ENCODE data around the gene CLNS1A.
A peak's percentile ranks its signal among the peaks of the same experiment; 100 is the strongest.

The CLNS1A gene, protein sequence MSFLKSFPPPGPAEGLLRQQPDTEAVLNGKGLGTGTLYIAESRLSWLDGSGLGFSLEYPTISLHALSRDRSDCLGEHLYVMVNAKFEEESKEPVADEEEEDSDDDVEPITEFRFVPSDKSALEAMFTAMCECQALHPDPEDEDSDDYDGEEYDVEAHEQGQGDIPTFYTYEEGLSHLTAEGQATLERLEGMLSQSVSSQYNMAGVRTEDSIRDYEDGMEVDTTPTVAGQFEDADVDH

DNA sequence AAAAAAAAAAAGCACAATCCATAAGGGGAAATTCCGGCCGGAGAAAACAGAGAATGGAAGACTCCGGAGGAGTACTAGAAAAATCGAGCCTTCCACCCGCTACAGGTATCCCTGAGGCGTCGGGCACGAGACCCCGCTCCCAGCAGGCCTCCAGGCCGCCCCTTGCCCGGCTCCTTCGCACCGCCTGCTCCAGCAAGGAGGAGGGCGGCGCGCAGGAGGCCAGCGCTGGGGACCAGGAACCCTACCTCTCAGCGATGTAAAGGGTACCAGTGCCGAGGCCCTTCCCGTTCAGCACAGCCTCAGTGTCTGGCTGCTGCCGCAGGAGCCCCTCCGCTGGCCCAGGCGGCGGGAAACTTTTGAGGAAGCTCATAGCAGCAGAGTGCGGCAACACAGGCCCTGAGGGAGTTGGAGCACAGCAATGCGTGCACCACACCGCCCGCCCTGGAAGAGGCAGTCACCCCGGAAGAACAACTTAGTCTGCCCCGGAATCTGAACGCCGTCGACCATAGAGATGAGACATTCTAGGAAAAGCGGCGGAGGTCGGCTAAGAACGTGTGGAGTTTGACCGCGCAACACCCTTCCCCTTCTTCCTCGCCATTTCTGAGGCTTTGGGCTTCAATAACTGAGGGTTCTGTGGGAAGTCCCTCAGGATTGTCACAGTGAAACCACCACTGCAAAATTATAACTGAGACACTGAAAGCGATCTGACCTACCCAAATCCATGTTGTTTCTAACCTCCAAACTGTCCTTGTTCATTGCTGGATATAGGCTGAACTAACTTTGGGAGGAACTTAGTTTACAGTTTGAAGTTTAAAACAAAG is at the start of gene CLNS1A:
Gene CLNS1A (minus strand): TSS at position 450 of the 821 bp plus-strand sequence. CDS start 80 bp downstream, at position 370.
- Mint-ChIP-seq H3K27ac (peak within 1 kb of the TSS; percentile 95), H3K9me3 (peaks cover 4% of the 10 kb centered on the region), H3K4me1 (peaks cover 44% of the 10 kb centered on the region), H3K36me3 (ENCODE audit: low read depth) (peaks cover 24% of the 10 kb centered on the region), H3K4me3 (peak within 1 kb of the TSS; percentile 87), H3K27me3 (no peaks in the 10 kb centered on the region)
- peak; percentile 98 for ATAC-seq
- peak; percentile 82 for DNase-seq

GRCh38 chr11:77687088-77687487 is 49.5 kb upstream of the CLNS1A start:
- no peak for DNase-seq
- Mint-ChIP-seq H3K27ac (no peak overlapping the region), H3K4me1 (no peaks in the 10 kb centered on the region)

DNA sequence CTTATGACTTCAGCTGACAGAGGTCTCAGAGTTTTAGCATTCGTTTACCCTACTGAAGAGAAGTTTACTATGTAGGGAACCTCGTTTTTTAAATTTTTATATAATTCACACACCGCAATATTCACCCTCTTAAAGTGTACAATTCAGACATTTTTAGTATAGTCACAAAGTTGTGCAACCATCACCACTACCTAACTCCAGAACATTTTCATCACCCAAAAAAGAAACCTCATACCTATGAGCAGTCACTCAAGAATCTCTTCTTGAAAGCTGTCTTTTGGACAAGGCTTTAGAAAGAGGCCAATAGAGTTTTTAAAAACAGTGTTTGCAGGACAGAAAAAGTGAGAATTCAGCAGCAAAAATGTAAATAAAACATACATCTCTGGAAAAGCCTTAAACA is 39.5 kb upstream of the CLNS1A start:
- Mint-ChIP-seq H3K4me1 (no peaks in the 10 kb centered on the region), H3K27ac (no peak overlapping the region), H3K9me3 (no peaks in the 10 kb centered on the region), H3K4me3 (no peak overlapping the region), H3K36me3 (ENCODE audit: low read depth) (peaks cover 36% of the 10 kb centered on the region), H3K27me3 (no peaks in the 10 kb centered on the region)
- DNase-seq (no peak), ATAC-seq (no peak)

More at GRCh38 chr11:77687088-77687487, 49.5 kb upstream of the CLNS1A start:
- Mint-ChIP-seq H3K36me3 (ENCODE audit: low read depth) (peaks cover 31% of the 10 kb centered on the region), H3K27me3 (no peaks in the 10 kb centered on the region), H3K4me3 (no peak overlapping the region), H3K9me3 (no peaks in the 10 kb centered on the region)
- no peak for ATAC-seq

DNA sequence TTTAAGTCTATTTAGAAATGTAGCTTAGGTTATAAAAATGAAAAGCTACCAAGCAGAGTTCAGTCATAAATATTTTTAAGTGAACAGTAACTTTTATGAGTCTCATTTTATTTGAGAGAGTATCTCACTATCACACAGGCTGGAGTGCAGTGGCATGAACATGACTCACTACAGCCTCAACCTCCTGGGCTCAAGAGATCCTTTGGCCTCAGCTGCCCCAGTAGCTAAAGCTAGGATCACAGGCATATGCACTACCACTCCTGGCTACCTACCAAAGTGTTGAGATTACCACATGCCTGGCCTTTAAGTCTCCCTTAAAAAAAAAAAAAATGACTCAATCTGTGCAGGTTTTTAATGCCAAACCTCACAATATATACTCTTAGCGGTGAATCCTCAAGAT is 34.7 kb upstream of the CLNS1A start:
- Mint-ChIP-seq H3K27ac (no peak overlapping the region), H3K9me3 (no peaks in the 10 kb centered on the region), H3K4me3 (no peak overlapping the region), H3K36me3 (ENCODE audit: low read depth) (peaks cover 57% of the 10 kb centered on the region), H3K4me1 (no peaks in the 10 kb centered on the region), H3K27me3 (no peaks in the 10 kb centered on the region)
- ATAC-seq (no peak), DNase-seq (no peak)

DNA sequence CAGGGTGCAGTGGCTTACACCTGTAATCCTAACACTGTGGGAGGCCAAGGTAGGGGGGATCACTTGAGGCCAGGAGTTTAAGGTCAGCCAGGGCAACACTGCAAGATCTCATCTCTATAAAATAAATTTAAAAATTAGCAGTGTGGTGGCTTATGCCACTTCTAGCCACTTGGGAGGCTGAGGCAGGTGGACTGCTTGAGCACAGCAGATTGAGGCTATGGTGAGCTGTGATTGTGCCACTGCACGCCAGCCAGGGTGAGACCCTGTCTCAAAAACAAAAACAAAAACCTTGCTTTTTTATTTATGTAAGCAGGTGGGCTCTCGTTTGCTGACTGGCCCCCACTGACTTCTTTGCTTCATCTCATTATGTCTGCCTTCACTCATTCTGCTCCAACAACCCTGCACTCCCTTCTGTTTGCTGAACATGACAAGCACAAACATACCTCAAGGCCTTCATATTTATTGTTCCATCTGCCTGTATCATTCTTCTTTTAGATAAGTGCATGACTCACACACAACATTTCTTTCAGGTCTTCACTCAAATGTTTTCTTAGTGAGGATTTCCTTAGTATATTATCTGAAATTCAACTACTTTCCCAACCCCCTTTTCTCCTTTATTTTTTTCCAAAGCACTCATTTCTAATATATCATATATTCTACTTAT is 32.4 kb upstream of the CLNS1A start:
- Mint-ChIP-seq H3K27ac (peak overlapping the region; percentile 14), H3K4me3 (no peak overlapping the region), H3K4me1 (no peaks in the 10 kb centered on the region), H3K36me3 (ENCODE audit: low read depth) (peaks cover 42% of the 10 kb centered on the region), H3K27me3 (no peaks in the 10 kb centered on the region), H3K9me3 (no peaks in the 10 kb centered on the region)
- ATAC-seq (no peak), DNase-seq (no peak)

GRCh38 chr11:77668760-77669159 is 31.2 kb upstream of the CLNS1A start:
- H3K4me3 Mint-ChIP-seq = no peak overlapping the region
- DNase-seq (no peak), ATAC-seq (no peak)
- no peaks in the 10 kb centered on the region for H3K27me3 Mint-ChIP-seq
- no peaks in the 10 kb centered on the region for H3K9me3 Mint-ChIP-seq
- H3K27ac Mint-ChIP-seq = no peak overlapping the region
- H3K36me3 Mint-ChIP-seq (ENCODE audit: low read depth) = peaks cover 33% of the 10 kb centered on the region
- no peaks in the 10 kb centered on the region for H3K4me1 Mint-ChIP-seq

GRCh38 chr11:77665240-77665965 is 27.8 kb upstream of the CLNS1A start:
- peaks cover 22% of the 10 kb centered on the region for H3K36me3 Mint-ChIP-seq (ENCODE audit: low read depth)

GRCh38 chr11:77661670-77662069 is 24.1 kb upstream of the CLNS1A start:
- DNase-seq = no peak
- H3K9me3 Mint-ChIP-seq = no peaks in the 10 kb centered on the region
- H3K4me1 Mint-ChIP-seq = no peaks in the 10 kb centered on the region
- no peak for ATAC-seq
- peaks cover 1% of the 10 kb centered on the region for H3K36me3 Mint-ChIP-seq (ENCODE audit: low read depth)
- no peak overlapping the region for H3K4me3 Mint-ChIP-seq
- H3K27ac Mint-ChIP-seq = no peak overlapping the region
- no peaks in the 10 kb centered on the region for H3K27me3 Mint-ChIP-seq

More at GRCh38 chr11:77665240-77665965, 27.8 kb upstream of the CLNS1A start:
- ATAC-seq (no peak), DNase-seq (no peak)
- Mint-ChIP-seq H3K27ac (no peak overlapping the region), H3K4me1 (no peaks in the 10 kb centered on the region), H3K9me3 (no peaks in the 10 kb centered on the region), H3K4me3 (no peak overlapping the region), H3K27me3 (no peaks in the 10 kb centered on the region)

DNA sequence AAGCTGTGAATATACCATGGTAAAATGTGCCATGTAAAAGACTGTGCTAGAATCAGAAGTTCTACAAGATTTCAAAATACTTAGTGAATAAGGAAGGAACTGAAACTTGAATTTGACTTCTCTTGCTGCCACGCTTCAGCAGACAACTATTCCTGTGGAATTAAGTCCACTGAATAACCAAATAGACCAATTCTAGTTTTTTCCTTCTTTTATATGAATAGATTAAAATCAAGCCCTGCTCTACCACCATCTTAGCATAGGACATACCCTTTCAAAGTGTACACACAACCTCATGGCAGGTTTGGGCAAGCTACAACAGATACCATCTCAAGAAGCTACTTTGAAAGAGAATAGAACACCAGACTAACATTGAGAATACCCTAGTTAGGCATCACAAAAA is 23.4 kb upstream of the CLNS1A start:
- Mint-ChIP-seq H3K9me3 (no peaks in the 10 kb centered on the region), H3K27ac (no peak overlapping the region), H3K4me3 (no peak overlapping the region), H3K27me3 (no peaks in the 10 kb centered on the region), H3K36me3 (ENCODE audit: low read depth) (peaks cover 1% of the 10 kb centered on the region), H3K4me1 (no peaks in the 10 kb centered on the region)
- DNase-seq (no peak), ATAC-seq (no peak)

GRCh38 chr11:77658213-77659013 is 20.8 kb upstream of the CLNS1A start:
- DNase-seq (no peak), ATAC-seq (no peak)
- peak overlapping the region; percentile 29 for H3K27ac Mint-ChIP-seq
- H3K27me3 Mint-ChIP-seq = no peaks in the 10 kb centered on the region
- no peaks in the 10 kb centered on the region for H3K9me3 Mint-ChIP-seq
- H3K4me3 Mint-ChIP-seq = no peak overlapping the region
- H3K4me1 Mint-ChIP-seq = no peaks in the 10 kb centered on the region
- H3K36me3 Mint-ChIP-seq (ENCODE audit: low read depth) = no peaks in the 10 kb centered on the region

DNA sequence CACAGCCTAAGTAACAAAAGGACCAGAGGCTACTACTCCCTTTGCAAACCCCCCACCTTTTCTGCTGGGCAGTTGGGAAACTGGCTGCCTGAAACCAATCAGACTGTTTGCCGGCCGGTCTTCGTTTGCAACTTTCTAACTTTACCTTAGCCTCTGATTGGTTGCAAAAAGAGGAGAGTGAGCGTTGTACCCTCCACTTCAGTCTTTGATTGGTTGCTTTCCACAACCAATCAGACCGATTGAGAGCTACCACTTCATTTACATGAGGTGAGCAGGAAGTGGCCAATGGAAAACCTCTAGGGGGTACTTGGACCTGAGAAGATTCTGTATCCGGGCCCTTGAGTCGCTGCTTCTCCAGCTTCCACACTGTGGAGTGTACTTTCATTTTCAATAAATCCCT is 18.8 kb upstream of the CLNS1A start:
- H3K4me3 Mint-ChIP-seq = no peak overlapping the region
- no peak overlapping the region for H3K27ac Mint-ChIP-seq
- H3K4me1 Mint-ChIP-seq = no peaks in the 10 kb centered on the region
- no peaks in the 10 kb centered on the region for H3K27me3 Mint-ChIP-seq
- no peaks in the 10 kb centered on the region for H3K9me3 Mint-ChIP-seq
- no peaks in the 10 kb centered on the region for H3K36me3 Mint-ChIP-seq (ENCODE audit: low read depth)
- ATAC-seq = no peak
- no peak for DNase-seq

DNA sequence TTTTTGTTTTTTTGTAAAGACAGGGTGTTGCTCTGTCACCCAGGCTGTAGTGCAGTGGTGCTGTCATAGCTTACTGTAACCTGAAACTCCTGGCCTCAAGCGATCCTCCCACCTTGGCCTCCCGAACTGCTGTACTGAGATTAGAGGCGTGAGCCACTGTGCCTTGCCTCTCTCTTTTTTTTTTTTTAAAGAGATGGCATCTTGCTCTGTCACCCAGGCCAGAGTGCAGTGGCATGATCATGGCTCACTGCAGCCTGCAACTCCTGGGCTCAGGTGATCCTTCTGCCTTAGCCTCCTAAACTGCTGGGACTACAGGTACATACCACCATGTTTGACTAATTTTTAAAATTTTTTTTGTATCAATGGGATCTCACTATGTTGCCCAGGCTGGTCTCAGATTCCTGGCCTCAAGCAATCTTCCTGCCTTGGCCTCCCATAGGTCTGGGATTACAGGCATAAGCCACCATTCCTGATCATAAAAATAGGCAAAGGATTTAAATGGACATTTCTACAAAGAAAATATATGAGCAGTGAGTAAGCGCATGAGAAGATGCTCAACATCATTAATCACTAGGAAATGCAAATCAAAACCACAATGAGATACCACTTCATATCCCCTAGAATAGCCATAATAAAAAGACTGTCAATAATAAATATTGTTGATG is 17.3 kb upstream of the CLNS1A start:
- Mint-ChIP-seq H3K4me1 (no peaks in the 10 kb centered on the region), H3K4me3 (no peak overlapping the region), H3K27me3 (no peaks in the 10 kb centered on the region), H3K27ac (no peak overlapping the region), H3K9me3 (no peaks in the 10 kb centered on the region), H3K36me3 (ENCODE audit: low read depth) (no peaks in the 10 kb centered on the region)
- no peak for DNase-seq
- ATAC-seq = no peak

- no peaks in the 10 kb centered on the region for H3K4me1 Mint-ChIP-seq
- no peak overlapping the region for H3K27ac Mint-ChIP-seq
- no peak overlapping the region for H3K4me3 Mint-ChIP-seq
- H3K36me3 Mint-ChIP-seq (ENCODE audit: low read depth) = no peaks in the 10 kb centered on the region
- ATAC-seq = no peak
- no peak for DNase-seq
- peaks cover 3% of the 10 kb centered on the region for H3K27me3 Mint-ChIP-seq
- H3K9me3 Mint-ChIP-seq = no peaks in the 10 kb centered on the region
Observed at GRCh38 chr11:77650123-77650522, 12.5 kb upstream of the CLNS1A start.

Measured in activated naive CD8-positive, alpha-beta T cell treated with anti-CD3 and anti-CD28 coated beads, Interleukin-2, amount 50 U/mL, for 24 hours (primary cell).